Mesenchymal stem cell (in vitro differentiated cells and primary cell): Measurements from ENCODE around the gene NEK1.

Source experiments
- DNase-seq: peaks from one replicate; pipeline ENCODE4 v3.0.0-alpha.2; 2013
- H2AFZ ChIP-seq: one replicate; pipeline ENCODE4 v1.6.1; 2013; ENCODE audit warnings: low read depth, mild to moderate bottlenecking, control low read depth, inconsistent platforms, low read length, moderate library complexity
- H2AK5ac ChIP-seq: 2 replicates; pipeline ENCODE4 v1.6.1; 2013; ENCODE audit warnings: low read length, moderate library complexity, mild to moderate bottlenecking, inconsistent platforms; ENCODE audit not compliant: severe bottlenecking
- H2BK120ac ChIP-seq: one replicate; pipeline ENCODE4 v1.6.1; 2013; ENCODE audit warnings: low read depth, mild to moderate bottlenecking, inconsistent platforms, low read length, moderate library complexity
- H2BK12ac ChIP-seq, 2 experiments: one replicate each; pipeline ENCODE4 v1.6.1; 2013; ENCODE audit warnings: inconsistent platforms in 2 of 2, low read length in 2 of 2, mild to moderate bottlenecking in 2 of 2, moderate library complexity in 2 of 2, control low read depth in 1 of 2
- H2BK15ac ChIP-seq: one replicate; pipeline ENCODE4 v1.6.1; 2013; ENCODE audit warnings: mild to moderate bottlenecking, low read depth, inconsistent platforms; ENCODE audit not compliant: poor library complexity, severe bottlenecking
- H2BK5ac ChIP-seq: 2 replicates; pipeline ENCODE4 v1.6.1; 2013; ENCODE audit warnings: low read depth, mild to moderate bottlenecking, low read length, control low read depth, inconsistent platforms; ENCODE audit not compliant: poor library complexity, severe bottlenecking
- H3K14ac ChIP-seq, 2 experiments: one replicate each; pipeline ENCODE4 v1.6.1; 2013; ENCODE audit warnings: inconsistent platforms in 2 of 2, low read length in 2 of 2, control low read depth in 1 of 2, mild to moderate bottlenecking in 1 of 2, moderate library complexity in 1 of 2
- H3K18ac ChIP-seq, 2 experiments: one replicate each; pipeline ENCODE4 v1.6.1; 2013; ENCODE audit warnings: inconsistent platforms in 2 of 2, low read length in 2 of 2, control low read depth in 1 of 2, low read depth in 1 of 2, mild to moderate bottlenecking in 1 of 2
- H3K23ac ChIP-seq, 2 experiments: one replicate each; pipeline ENCODE4 v1.6.1; 2013; ENCODE audit warnings: inconsistent platforms in 2 of 2, low read length in 2 of 2, mild to moderate bottlenecking in 2 of 2, moderate library complexity in 2 of 2, control low read depth in 1 of 2
- H3K27ac ChIP-seq: 2 replicates; pipeline ENCODE4 v1.5.1; 2013; ENCODE audit warnings: mild to moderate bottlenecking, moderate library complexity, low read length, control low read depth, inconsistent platforms; ENCODE audit not compliant: poor library complexity, severe bottlenecking
- H3K27me3 ChIP-seq, 2 experiments: 2 replicates each; pipeline versions ENCODE4 v1.6.1 to v1.7.0; 2013; ENCODE audit warnings: low read length in 2 of 2, mild to moderate bottlenecking in 2 of 2, moderate library complexity in 2 of 2, control low read depth in 1 of 2, inconsistent platforms in 1 of 2; ENCODE audit not compliant: control insufficient read depth in 1 of 2, insufficient read depth in 1 of 2
- H3K36me3 ChIP-seq, 2 experiments: 2 replicates each; pipeline versions ENCODE4 v1.6.1 to v1.7.0; 2013; ENCODE audit warnings: low read length in 2 of 2, control low read depth in 1 of 2, inconsistent platforms in 1 of 2, low read depth in 1 of 2, mild to moderate bottlenecking in 1 of 2; ENCODE audit not compliant: insufficient read depth in 2 of 2, control insufficient read depth in 1 of 2
- H3K4ac ChIP-seq, 2 experiments: one replicate each; pipeline ENCODE4 v1.6.1; 2013; ENCODE audit warnings: inconsistent platforms in 2 of 2, low read length in 2 of 2, mild to moderate bottlenecking in 2 of 2, moderate library complexity in 2 of 2, control low read depth in 1 of 2, low read depth in 1 of 2
- H3K4me1 ChIP-seq: 2 replicates; pipeline ENCODE4 v1.6.1; 2013; ENCODE audit warnings: low read depth, low read length, control low read depth; ENCODE audit not compliant: control insufficient read depth, insufficient read depth
- H3K4me2 ChIP-seq: 2 replicates; pipeline ENCODE4 v1.6.1; 2013; ENCODE audit warnings: low read length, mild to moderate bottlenecking, inconsistent platforms; ENCODE audit not compliant: poor library complexity, severe bottlenecking
- H3K4me3 ChIP-seq, 2 experiments: 2 replicates each; pipeline versions ENCODE4 v1.5.1 to v1.7.0; 2013; ENCODE audit warnings: low read length in 2 of 2, mild to moderate bottlenecking in 2 of 2, control low read depth in 1 of 2, low read depth in 1 of 2; ENCODE audit not compliant: insufficient read depth in 1 of 2
- H3K79me1 ChIP-seq: replicated peaks from 2 replicates; pipeline ENCODE4 v1.6.1; 2013; ENCODE audit warnings: mild to moderate bottlenecking, control low read depth, low read length, inconsistent platforms; ENCODE audit not compliant: poor library complexity, severe bottlenecking
- H3K9ac ChIP-seq: 2 replicates; pipeline ENCODE4 v1.7.0; 2013; ENCODE audit warnings: mild to moderate bottlenecking, low read length, moderate library complexity
- H3K9me3 ChIP-seq: 2 replicates; pipeline ENCODE4 v1.7.0; 2013; ENCODE audit warnings: mild to moderate bottlenecking, low read length; ENCODE audit not compliant: control insufficient read depth
- H4K8ac ChIP-seq: one replicate; pipeline ENCODE4 v1.6.1; 2013; ENCODE audit warnings: inconsistent platforms, mild to moderate bottlenecking, low read length, moderate library complexity
- H4K91ac ChIP-seq: one replicate; pipeline ENCODE4 v1.6.1; 2013; ENCODE audit warnings: mild to moderate bottlenecking, low read length, inconsistent platforms
- WGBS: methylation state at CpG from one replicate; pipeline ENCODE4 v1.1.7; 2013; ENCODE audit warnings: mixed read lengths; 5-methylcytosine and 5-hydroxymethylcytosine counted together

Gene NEK1

DNA sequence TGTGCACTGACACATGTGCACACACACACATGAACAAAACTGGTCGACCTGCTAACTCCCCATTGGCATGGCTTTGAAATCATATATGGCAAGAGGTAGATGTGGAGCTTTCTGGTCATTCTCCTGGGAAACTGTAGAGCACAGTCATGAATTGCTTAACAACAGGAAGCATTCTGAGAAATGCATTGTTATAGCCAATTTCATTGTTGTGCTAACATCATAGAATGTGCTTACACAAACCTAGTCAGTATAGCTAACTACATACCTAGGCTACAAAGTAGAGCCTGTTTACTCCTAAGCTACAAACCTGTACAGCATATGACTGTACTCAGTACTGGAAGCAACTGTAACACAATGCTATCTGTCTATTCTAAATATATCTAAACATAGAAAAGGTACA lies 207.4 kb downstream of the NEK1 start:
- Histone ChIP-seq H3K27me3 (no peaks in the 10 kb centered on the region), H3K4ac (no peak overlapping the region), H3K4me3 (no peak overlapping the region), H3K14ac (no peak overlapping the region), H4K91ac (no peak overlapping the region), H2AK5ac (no peak overlapping the region), H3K4me2 (no peak overlapping the region), H3K4me1 (no peaks in the 10 kb centered on the region), H3K23ac (peak overlapping the region in 1 of 2 experiments; percentile 52), H3K79me1 (no peaks in the 10 kb centered on the region), H2BK120ac (no peak overlapping the region), H3K36me3 (peaks cover 0 to 3% of the 10 kb centered on the region in 2 experiments), H3K9me3 (no peaks in the 10 kb centered on the region), H2BK15ac (no peak overlapping the region), H4K8ac (no peak overlapping the region), H2BK5ac (no peak overlapping the region), H2BK12ac (no peak overlapping the region), H2AFZ (no peak overlapping the region), H3K27ac (no peak overlapping the region), H3K9ac (no peak overlapping the region), H3K18ac (peak overlapping the region in 1 of 2 experiments; percentile 9)
- peak; percentile 10 for DNase-seq
- 82% methylated on average over 1 of the region's 1 CpG for WGBS

- no peak overlapping the region for H3K4me3 ChIP-seq
- 88% methylated on average over 1 of the region's 3 CpGs for WGBS
- H3K79me1 ChIP-seq, result no peaks in the 10 kb centered on the region
- H3K4me2 ChIP-seq, result no peak overlapping the region
- no peak overlapping the region for H2BK15ac ChIP-seq
- H3K14ac ChIP-seq, result no peak overlapping the region
- H2BK120ac ChIP-seq, result no peak overlapping the region
- H4K91ac ChIP-seq, result no peak overlapping the region
- no peaks in the 10 kb centered on the region for H3K9me3 ChIP-seq
- no peak overlapping the region for H2BK12ac ChIP-seq
- H3K18ac ChIP-seq, result no peak overlapping the region
- H3K27me3 ChIP-seq, result no peaks in the 10 kb centered on the region
- H3K36me3 ChIP-seq, result peaks cover 0 to 5% of the 10 kb centered on the region in 2 experiments
- no peak for DNase-seq
- no peak overlapping the region for H3K4ac ChIP-seq
- H2AFZ ChIP-seq, result no peak overlapping the region
- H3K4me1 ChIP-seq, result no peaks in the 10 kb centered on the region
- H4K8ac ChIP-seq, result no peak overlapping the region
- no peak overlapping the region for H3K23ac ChIP-seq
- no peak overlapping the region for H2BK5ac ChIP-seq
- no peak overlapping the region for H3K9ac ChIP-seq
- H2AK5ac ChIP-seq, result no peak overlapping the region
- no peak overlapping the region for H3K27ac ChIP-seq
Measured at GRCh38 chr4:169400832-169401231, 211.6 kb downstream of the NEK1 start.

GRCh38 chr4:169399976-169400767 lies 212.2 kb downstream of the NEK1 start:
- Histone ChIP-seq H3K4me2 (no peak overlapping the region), H3K14ac (no peak overlapping the region), H3K36me3 (peaks cover 0 to 5% of the 10 kb centered on the region in 2 experiments), H3K79me1 (no peaks in the 10 kb centered on the region), H3K9me3 (no peaks in the 10 kb centered on the region), H4K91ac (no peak overlapping the region), H2BK15ac (no peak overlapping the region), H2AFZ (no peak overlapping the region), H3K18ac (no peak overlapping the region), H2BK120ac (no peak overlapping the region), H3K4me3 (no peak overlapping the region), H2BK12ac (no peak overlapping the region), H3K27ac (no peak overlapping the region), H3K27me3 (no peaks in the 10 kb centered on the region), H2AK5ac (no peak overlapping the region), H2BK5ac (no peak overlapping the region), H3K4ac (no peak overlapping the region), H3K4me1 (no peaks in the 10 kb centered on the region), H4K8ac (no peak overlapping the region), H3K9ac (no peak overlapping the region), H3K23ac (no peak overlapping the region)
- DNase-seq, result no peak
- 100% methylated on average over 1 of the region's 1 CpG for WGBS

DNA sequence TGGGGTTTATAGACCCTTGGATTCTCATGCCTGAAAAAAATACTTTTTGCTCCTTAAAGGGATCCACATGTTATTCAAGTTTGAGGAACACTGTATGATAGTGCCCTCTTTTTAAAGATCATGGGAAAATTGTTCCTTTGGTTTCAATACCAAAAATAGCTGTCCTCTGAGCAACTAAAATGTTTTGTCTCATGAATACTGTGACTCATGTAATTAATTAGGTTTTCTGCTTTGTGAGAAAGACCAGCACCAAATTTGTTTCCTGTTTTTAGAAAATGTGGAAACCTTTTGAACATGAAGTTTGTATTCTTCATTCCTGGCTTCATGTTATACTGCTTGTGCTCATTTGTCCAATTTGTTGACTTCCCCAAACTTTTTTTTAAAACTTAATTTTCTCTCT lies 214.1 kb downstream of the NEK1 start:
- H4K91ac ChIP-seq, result no peak overlapping the region
- H3K14ac ChIP-seq, result no peak overlapping the region
- no peak overlapping the region for H3K27ac ChIP-seq
- H3K4me1 ChIP-seq, result no peaks in the 10 kb centered on the region
- H3K23ac ChIP-seq, result no peak overlapping the region
- no peak overlapping the region for H2BK15ac ChIP-seq
- no peak overlapping the region for H3K18ac ChIP-seq
- H2BK12ac ChIP-seq, result no peak overlapping the region
- no peak overlapping the region for H2BK5ac ChIP-seq
- no peaks in the 10 kb centered on the region for H3K9me3 ChIP-seq
- no peaks in the 10 kb centered on the region for H3K79me1 ChIP-seq
- H2BK120ac ChIP-seq, result no peak overlapping the region
- H3K36me3 ChIP-seq, result peaks cover 0 to 5% of the 10 kb centered on the region in 2 experiments
- H3K9ac ChIP-seq, result peak overlapping the region; percentile 65
- no peaks in the 10 kb centered on the region for H3K27me3 ChIP-seq
- H2AFZ ChIP-seq, result no peak overlapping the region
- H2AK5ac ChIP-seq, result no peak overlapping the region
- H4K8ac ChIP-seq, result no peak overlapping the region
- DNase-seq, result peak; percentile 87
- no peak overlapping the region for H3K4me3 ChIP-seq
- H3K4ac ChIP-seq, result no peak overlapping the region
- no peak overlapping the region for H3K4me2 ChIP-seq
